COLO829 (cell line): ENCODE measurements around the gene EFS.
"Not testable (repeated sequence)": the region's sequence is repeated elsewhere in the genome, so short reads cannot be mapped to it uniquely, and the experiment has no call there.

Experiments
- DNase-seq: peaks from one replicate; pipeline ENCODE4 v3.0.0; 2012; ENCODE audit warnings: low spot score

Gene EFS

DNA sequence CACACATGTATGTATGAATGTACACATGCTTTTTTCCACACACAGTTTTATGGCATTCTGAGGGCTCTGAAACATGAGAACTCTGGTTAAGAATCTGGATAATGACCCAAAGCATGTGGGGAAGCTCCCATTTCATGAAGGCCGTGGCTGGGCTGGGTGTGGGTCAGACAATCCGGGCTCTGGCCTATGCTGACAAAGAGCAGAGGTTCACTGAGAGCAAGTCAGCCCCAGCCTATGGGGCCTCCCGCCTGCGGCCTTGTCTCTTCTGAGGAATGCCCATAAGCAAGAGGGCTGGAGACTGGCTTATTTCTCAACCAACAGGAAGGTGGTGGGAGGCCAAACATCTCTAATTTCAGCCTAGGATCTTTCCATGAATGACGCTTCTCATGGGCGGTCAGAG lies 34.6 kb upstream of the EFS start:
- no peak for DNase-seq

DNA sequence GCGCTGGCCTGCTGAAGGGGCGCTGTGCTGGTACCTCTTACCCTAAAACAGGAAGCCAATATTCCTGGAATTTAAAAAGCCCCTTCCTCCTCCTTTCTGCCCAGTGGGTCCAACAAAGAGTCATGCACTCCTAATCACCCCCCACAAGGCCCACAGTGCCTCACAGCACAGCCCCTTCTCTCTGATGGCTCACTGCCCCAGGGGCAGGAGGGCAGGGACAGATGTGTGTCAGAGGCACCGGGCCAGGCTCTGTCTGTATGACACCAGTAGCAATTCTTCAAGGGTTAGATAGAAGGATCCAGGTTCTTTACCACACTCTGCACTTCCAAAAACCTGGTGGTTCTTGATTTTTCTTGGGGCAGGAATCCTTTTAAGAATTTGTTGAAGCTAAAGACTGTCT lies 34.2 kb upstream of the EFS start:
- DNase-seq = no peak

DNA sequence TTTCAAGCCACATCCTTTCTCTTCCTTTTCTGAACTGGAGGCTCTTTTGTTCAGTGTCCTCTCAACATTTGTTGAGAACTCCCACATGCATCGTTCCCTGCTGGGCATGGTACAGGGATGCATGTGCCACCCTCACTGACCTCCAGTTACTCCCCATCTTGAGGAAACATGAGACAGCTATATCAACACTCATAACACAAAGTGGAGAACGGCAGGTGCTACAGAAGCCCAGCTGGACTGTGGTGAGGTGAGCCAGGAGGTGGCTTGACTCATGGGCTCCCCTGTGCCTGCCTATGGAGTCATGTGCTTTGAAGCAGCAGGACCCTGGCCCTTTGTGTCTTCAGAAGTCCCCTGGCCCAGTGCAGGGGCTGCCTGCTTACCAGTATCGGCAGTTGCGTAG lies 33.4 kb upstream of the EFS start:
- DNase-seq = no peak

DNA sequence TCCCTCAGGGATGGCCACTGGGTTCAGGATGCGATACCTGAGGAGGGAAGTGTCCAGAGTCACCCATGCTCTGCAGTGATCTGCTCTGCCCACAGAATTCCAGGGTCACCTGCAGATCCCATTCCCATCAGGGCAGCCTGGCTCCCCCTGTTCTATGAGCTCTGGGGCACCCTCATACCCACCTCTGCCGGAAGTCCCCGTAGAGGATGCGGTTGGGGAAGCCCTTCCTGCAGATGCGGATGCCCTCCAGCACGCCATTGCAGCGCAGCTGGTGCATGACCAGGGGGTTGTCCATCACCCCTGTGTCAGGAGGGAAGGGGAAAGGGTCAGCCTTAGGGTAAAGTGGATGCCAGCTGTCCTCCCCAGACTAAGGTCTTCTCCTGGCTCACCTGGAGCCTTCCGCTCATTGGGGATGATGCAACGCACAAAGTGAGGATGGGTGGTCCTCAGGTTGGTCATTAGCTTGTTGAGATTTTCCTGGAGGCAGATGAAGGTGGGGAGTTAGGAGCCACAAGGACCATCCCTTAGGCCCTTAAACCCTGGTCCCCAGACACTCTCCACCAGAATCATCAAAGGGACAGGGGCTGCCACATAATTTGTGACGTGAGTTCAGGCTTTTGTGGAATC lies 31.9 kb upstream of the EFS start:
- DNase-seq = no peak

DNA sequence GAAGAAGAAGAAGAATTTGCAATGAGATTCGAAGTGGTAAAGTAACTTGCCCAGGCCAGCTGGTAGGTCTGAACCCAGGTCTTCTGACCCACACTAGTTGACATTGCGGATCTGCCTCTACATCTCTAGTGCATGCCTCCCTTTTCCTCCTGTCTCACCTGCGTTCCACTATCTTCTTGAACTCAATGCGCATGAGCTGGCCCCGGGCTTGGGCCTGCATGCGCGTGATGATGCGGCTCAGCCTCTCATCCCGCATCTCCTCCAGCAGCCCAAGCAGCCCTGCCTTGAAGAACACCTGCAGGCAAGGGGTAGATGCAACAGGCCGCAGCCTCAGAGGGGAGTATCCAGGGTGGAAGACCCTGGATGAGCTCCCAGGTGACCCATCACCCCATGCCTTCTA lies 31.2 kb upstream of the EFS start:
- no peak for DNase-seq

DNA sequence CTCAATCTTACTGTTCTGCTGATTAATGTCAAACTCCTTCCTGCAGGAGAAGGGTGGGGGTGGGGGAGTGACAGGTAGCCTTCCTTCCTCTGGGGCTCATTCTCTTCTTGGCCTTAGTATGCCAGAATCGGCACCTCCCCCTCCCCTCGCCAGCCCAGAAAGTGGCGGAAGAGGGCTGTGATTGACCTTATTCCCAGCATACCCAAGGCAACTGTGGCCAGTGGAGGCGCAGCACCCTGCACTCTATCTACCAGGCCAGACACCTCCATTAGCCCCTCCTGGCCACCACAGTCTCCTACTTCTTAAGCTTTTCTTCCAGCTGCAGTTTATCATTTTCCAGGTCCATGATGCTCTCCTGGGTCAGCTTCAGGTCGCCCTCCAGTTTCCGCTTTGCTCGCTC lies 27.6 kb upstream of the EFS start:
- DNase-seq = no peak

DNA sequence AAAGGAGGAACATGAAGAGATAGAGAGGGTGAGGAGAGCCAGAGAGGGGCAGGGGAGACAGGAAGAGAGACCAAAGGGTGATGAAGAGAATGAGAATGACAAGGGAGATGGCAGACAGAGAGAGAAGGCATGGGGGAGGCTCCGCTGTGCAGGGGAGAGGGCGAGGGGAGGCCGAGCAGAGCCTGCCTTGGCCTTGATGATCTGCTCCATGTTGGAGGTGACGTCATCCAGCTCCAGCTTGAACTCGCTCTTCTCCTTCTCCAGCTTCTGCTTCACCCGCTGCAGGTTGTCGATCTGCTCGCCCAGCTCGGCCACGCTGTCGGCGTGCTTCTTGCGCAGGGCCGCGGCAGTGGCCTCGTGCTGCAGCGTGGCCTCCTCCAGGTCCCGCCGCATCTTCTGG lies 24.9 kb upstream of the EFS start:
- DNase-seq = not testable (repeated sequence)

DNA sequence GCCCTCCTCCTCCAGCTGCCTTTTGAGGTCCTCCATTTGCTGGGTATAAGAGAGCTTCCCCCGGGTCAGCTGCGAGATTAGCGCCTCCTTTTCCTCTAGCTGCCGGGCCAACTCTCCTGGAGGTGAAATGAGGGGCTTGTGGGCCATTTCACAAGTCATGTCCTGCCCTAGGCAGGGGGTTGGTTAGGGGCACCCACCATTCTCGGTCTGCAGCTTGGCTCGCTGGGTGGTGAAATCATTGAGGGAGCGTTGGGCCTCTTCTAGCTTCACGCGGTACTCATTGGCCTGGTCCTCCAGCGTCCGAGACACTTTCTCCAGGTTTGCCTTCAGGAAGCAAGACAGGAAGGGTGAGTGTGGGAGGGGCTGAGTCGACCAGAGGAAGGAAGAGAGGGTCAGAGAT lies 24.4 kb upstream of the EFS start:
- no peak for DNase-seq

DNA sequence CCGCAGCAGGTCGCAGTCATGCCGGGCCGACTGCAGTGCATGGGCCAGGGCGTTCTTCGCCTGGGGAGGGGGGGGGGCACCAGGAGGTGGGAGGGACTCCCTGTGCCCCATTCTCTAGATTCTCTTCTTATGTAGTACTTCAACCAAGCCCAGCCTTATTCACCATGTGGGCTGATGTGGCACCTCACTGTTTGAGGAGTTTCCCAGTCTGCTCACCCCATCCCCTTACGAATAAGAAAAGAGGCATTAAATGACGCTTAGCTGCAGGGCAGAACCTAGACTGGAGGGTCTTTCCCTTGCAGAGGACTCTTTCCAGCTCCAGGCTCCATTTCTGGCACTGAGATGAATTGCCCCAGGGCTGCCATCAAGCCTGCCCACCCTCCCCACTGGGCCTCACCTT lies 24.0 kb upstream of the EFS start:
- no peak for DNase-seq

DNA sequence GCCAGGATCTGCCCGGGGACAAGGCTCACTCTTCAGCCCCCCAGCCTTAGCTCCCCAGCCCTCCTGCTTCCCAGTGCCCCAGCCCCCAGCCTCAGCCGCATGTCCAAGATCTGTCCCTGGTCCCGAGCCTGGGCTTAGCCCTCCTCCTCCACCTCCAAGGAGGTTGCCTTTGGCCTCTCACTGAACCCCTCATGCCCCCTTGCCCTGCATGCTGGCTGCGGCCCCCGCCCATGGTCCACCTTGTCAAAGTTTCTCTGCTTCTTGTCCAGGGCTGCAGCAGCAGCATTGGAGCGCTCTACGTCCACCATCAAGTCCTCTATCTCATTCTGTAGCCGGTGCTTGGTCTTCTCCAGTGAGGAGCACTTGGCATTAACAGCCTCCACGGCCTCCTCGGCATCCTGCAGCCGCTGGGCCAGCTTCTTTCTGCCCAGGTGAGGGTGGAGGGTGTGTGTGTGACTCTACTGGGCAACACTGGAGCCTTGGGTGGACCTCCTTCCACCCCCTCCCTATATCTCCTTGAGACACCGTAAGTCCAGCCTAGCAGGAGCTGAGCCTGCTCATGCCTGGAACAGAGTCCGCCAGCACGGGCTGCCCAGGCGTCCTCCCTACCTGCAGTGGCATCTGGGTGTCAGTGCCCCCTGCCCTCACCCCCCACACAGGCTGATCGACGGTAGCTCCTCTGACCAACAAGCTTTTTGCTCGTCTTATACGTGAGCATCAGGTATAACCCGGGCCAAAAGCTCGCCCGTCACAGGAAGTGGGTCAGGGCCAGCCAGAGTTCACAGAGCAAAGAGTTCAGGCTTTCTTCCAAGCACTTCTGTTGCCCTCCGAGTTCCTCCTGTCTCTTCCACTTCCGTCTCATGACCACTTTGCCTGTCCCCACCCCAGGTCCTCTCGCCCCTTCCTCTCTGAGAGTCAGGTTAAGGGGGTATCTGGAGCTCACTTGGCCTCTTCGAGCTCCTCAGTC lies 23.2 kb upstream of the EFS start:
- no peak for DNase-seq

DNA sequence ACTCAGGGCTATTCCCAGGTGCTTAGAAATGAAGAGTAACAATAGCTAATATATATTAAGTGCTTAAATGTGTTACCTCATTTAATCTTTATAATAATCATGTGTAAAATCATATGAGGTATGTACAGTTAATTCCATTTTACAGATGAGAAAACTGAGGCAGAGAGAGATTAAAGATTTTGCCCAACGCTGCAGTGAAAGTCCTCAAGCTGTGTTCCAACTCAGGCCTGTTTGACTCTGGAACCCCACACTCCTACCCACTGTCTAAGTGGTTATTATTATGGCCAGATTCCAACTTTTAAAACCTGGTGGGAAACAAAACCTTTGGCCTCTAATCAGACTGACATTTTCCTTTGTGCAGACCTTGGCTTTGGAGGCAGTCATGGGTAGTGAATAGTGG lies 22.0 kb upstream of the EFS start:
- no peak for DNase-seq

DNA sequence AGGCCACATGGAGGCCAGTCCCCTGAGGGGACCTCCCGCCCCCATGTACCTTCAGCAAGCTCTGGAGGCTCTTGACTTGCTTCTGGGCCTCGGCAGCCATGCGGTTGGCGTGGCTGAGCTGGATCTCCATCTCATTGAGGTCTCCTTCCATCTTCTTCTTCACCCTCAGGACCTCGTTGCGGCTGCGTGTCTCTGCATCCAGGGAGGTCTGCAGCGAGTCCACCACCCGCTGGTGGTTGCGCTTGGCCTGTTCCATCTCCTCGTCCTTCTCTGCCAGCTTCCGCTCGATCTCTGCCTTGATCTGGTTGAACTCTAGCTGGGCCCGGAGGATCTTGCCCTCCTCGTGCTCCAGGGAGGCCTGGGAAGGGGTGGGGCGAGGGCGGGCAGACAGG lies 21.3 kb upstream of the EFS start:
- not testable (repeated sequence) for DNase-seq

DNA sequence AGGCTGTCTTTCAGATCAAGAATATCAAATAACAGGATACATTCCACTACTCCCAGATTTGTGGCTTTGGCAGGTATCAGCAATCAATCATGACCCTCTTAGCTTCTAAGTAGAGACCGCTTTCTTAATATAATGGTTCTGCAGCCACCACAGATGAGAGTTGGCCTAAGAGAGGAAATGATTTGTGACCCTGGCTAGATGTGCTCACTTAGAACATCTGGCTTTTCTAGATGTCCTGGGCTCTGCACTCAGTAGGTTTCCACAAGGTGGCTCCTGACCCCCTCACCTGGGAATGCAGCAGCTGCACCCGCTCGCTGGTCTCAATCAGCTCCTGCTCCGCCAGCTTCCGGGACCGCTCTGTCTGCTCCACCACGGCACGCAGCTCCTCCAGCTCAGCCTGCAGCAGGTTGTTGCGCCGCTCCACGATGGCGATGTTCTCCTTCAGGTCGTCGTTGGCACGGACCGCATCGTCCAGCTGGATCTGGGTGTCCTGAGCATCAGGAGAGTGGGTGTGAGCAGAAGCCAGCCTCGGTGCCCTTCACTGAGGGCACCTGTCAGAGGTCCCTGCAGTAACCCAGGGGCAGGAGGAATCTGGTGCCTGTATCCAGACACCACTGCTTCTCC lies 20.8 kb upstream of the EFS start:
- DNase-seq = no peak

DNA sequence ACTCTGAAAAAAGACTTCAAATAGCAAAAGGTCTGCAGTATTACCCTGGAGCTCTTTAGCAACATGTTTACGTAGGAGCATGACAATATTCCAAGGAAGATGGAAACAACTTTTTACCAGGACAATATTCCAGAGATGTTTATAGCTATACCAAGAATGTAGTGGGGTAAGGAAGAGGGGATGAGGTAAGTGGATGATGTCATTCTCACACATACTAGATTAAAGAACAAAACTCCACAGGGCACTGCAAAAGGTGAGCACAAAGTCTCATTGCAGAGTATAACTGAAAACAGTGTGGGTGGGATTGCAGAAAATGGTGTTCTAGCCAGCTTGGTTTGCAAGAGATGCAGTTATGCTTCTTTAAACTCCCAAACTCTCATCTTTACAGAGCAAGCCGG lies 20.3 kb upstream of the EFS start:
- no peak for DNase-seq

DNA sequence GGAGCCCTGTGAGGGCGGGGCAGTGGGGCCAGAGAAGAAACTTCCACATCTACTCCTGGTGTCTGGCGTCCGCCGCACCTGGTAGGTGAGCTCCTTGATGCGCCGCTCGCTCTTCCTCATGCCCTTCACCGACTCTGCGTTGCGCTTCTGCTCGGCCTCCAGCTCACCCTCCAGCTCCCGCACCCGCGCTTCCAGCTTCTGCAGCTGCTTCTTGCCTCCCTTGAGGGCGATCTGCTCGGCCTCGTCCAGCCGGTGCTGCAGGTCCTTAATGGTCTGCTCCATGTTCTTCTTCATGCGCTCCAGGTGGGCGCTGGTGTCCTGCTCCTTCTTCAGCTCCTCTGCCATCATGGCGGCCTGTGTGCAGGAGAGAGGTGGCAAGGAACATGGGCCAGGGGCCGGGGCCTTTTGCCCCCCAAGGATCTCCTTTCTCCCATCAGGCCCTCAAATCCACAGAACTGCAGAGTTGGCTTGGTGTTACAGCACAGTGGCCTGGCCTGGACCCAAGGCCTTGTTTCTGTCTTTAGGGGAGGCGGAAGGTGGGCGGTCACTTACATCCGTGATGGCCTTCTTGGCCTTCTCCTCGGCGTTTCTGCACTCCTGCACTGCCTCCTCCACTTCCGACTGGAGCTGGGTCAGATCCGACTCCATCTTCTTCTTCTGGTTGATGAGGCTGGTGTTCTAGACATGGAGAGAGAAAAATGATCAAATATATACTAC lies 19.6 kb upstream of the EFS start:
- no peak for DNase-seq

DNA sequence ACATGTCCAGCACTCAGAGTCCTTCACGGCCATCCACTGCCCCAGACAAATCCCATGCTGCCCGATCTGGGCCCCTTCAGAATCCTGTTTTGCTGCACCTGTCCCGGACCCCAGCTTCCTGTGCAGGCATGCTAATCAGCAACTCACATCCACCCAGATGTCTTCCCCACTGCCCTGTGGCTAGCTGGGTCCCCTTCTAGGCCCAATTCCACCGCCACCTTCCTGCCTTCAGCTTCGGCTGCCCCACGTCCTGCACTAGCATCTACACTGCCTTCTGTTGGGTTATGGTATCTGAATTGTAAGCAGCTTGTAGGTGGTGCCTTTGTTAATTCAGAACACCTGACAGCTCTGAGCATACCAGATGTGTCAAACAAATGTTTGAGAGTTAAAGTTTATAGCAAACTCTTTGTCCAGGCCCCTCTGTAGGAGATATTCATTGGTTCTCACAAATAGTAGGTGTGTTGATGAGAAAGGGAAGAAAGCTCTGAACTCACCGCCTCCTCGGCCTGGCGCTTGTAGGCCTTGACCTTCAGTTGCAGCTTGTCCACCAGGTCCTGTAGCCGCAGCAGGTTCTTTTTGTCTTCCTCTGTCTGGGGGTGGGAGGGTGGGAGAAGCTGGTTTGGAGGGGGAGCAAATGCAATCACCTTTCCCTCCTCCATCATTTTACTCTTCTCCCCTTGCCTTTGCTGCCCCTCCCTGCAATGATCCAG lies 17.9 kb upstream of the EFS start:
- no peak for DNase-seq

DNA sequence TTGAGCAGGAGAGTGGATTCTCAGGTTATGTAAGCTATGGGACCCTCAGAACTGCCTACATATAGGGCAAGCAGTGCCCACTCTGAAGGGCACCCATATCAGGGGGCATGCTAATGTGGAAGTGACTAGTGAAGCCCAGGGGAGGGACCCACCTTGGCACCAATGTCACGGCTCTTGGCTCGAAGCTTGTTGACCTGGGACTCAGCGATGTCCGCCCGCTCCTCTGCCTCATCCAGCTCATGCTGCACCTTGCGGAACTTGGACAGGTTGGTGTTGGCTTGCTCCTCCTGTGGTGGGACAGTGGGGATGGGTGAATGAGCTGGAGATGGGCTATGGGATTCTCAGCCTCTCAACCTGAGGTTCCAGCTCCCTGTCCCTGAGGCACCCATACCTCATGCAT lies 17.3 kb upstream of the EFS start:
- no peak for DNase-seq

DNA sequence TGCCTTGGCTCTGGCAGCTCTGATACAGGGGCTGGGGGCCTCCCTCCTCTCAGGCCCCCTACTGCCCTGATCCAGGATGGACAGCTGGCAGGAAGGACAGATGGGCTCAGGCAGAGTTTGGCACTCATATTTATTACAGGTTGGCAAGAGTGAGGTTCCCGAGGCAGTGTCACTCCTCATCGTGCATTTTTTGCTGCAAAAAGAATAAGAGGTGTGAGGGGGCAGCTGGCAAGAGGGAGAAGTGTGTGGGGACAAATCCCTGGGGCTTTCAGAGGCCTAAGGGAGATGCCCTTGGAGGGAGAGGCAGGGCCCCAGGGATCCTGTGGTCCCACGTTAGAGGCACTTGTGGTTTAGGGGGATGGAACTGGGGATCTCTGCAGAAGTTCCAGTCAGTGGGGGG lies 16.9 kb upstream of the EFS start:
- no peak for DNase-seq

DNA sequence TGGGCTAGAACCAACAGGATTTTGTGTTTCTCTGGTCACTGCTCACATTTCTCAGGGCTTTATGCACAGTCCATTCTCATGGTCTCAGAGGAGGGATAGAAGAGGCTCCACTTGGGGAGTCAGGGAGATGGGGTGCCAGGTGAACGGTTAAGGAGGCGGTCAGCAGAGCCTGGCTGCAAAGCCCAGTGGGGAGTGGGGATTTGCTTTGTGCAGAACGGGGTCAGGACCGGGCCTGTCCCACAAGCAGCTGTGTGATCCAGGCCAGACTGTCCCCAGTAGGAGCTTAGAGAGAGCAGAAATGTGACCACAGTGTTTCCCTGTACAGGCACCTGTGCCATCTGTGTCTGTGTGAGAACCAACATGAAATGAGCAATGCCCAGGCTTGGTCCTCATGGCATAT lies 16.0 kb upstream of the EFS start:
- no peak for DNase-seq

DNA sequence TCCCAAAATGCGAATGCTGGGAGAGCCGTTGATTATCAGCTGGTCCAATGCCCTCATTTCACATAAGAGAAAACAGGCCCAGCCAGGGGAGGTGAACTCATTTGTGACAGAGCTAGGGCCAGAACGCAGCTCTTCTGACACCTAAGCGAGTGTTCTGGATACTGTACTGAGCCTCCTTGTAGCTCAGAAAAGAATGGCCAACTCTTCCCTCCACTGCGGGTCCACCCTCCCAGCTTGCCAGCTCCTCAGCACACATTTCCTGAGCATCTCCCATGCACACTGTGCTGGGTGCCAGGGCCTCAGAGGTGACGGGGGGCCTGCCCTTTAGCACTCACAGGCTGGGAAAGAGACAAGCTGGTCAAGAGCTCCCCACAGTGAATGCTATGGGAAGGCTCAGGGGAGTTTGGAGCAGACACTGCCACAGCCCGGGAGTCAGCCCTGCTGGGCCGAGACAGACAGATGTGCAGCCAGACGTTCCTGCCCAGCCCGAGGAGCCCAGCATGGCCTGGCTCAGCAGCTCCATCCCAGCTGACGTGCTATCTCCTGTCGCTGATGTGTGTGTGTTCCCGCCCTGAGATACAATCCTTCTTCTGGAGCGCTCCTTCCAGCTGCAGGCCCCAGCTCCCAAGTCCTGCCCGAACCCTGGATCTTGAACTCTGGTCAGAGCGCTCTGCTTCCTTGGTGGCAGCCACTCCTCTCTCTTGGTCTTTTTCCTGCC lies 15.4 kb upstream of the EFS start:
- DNase-seq = no peak
